Body of pancreas (tissue), 4 donors: ENCODE measurements around the gene BICD1.

Experiments
- POLR2A ChIP-seq, 3 donors: fragments of 450-650 bp; IDR thresholded peaks; one replicate each; pipeline ENCODE4 v1.6.1; 2016; ENCODE audit warnings: antibody characterized with exemption in 3 of 3, mild to moderate bottlenecking in 2 of 3
- TF ChIP-seq, protein P1 (sequence below), 7 experiments: fragments of 450-650 bp in 4 of 7; fragments of 200-600 bp in 3 of 7; sonication (generic) in 3 of 7; IDR thresholded peaks; one replicate each; pipeline ENCODE4 v1.5.1; 2016 to 2019; ENCODE audit warnings: antibody characterized with exemption in 7 of 7

- TF ChIP-seq, protein P1, sequence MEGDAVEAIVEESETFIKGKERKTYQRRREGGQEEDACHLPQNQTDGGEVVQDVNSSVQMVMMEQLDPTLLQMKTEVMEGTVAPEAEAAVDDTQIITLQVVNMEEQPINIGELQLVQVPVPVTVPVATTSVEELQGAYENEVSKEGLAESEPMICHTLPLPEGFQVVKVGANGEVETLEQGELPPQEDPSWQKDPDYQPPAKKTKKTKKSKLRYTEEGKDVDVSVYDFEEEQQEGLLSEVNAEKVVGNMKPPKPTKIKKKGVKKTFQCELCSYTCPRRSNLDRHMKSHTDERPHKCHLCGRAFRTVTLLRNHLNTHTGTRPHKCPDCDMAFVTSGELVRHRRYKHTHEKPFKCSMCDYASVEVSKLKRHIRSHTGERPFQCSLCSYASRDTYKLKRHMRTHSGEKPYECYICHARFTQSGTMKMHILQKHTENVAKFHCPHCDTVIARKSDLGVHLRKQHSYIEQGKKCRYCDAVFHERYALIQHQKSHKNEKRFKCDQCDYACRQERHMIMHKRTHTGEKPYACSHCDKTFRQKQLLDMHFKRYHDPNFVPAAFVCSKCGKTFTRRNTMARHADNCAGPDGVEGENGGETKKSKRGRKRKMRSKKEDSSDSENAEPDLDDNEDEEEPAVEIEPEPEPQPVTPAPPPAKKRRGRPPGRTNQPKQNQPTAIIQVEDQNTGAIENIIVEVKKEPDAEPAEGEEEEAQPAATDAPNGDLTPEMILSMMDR (IDR thresholded peaks at IDR 0.05) = no peak
- TF ChIP-seq POLR2A (IDR thresholded peaks at IDR 0.05) = no peak
Measured at GRCh38 chr12:32303174-32303549, 196.5 kb downstream of the BICD1 start.
